Activated naive CD4-positive, alpha-beta T cell treated with anti-CD3 and anti-CD28 coated beads, Interleukin-2, amount 50 U/mL, for 72 hours (primary cell): ENCODE measurements around the gene LRRC14B. TPM values are rescaled to one million over a fixed set of nuclear protein-coding genes. Genes with fewer than 3 reads are reported as not detected.

Source experiments
- ATAC-seq, 2 donors: fragments of 150-1000 bp; cut with Tn5 transposase; 2 replicates each; pipeline ENCODE4 v1.10.0; 2021; ENCODE audit warnings: mild to moderate bottlenecking in 2 of 2, moderate library complexity in 2 of 2
- DNase-seq, 2 donors: peaks; one replicate each; pipeline ENCODE4 v3.0.0; 2021 to 2022; ENCODE audit warnings: low spot score in 2 of 2
- H3K27ac Mint-ChIP-seq, 2 donors: one replicate each; pipeline ENCODE4 v1.8.0; 2022; ENCODE audit warnings: mild to moderate bottlenecking in 2 of 2, mixed read lengths in 2 of 2
- H3K36me3 Mint-ChIP-seq, 2 donors: one replicate each; pipeline ENCODE4 v1.8.0; 2022; ENCODE audit warnings: mixed read lengths in 2 of 2
- H3K9me3 Mint-ChIP-seq, 2 donors: one replicate each; pipeline ENCODE4 v1.8.0; 2022; ENCODE audit warnings: mixed read lengths in 2 of 2
- total RNA-seq, 2 donors: library from RNA; stranded (reverse); gene quantifications; one replicate each; pipeline ENCODE4 v1.2.3, GENCODE V29; 2022

Gene LRRC14B
- total RNA-seq = under 1 TPM in 1 of 2 donors, not detected in 1; 0.16 TPM

- Mint-ChIP-seq H3K36me3 (no peaks in the 10 kb centered on the region), H3K27ac (peak within 1 kb of the TSS in 1 of 2 donors; percentile 32), H3K9me3 (no peaks in the 10 kb centered on the region)
- peak in 1 of 2 donors; percentile 23 for ATAC-seq
- DNase-seq = no peak
Measured at GRCh38 chr5:191036-191948, at the start of gene LRRC14B. Gene LRRC14B, plus strand, starts transcription at chr5:191495. Its CDS starts 44 bp downstream, at chr5:191539.

- ATAC-seq (no peak), DNase-seq (no peak)
- peaks cover 1 to 2% of the 10 kb centered on the region in 2 donors for H3K9me3 Mint-ChIP-seq
- H3K36me3 Mint-ChIP-seq = peaks cover 1 to 2% of the 10 kb centered on the region in 2 donors
- no peak overlapping the region for H3K27ac Mint-ChIP-seq
Measured at GRCh38 chr5:141761-142160, 49.5 kb upstream of the LRRC14B start.

GRCh38 chr5:142246-142810 is 49.0 kb upstream of the LRRC14B start:
- ATAC-seq (no peak), DNase-seq (no peak)
- Mint-ChIP-seq H3K9me3 (peaks cover 7 to 8% of the 10 kb centered on the region in 2 donors), H3K36me3 (peaks cover 7% of the 10 kb centered on the region in 2 donors), H3K27ac (peak overlapping the region in 1 of 2 donors; percentile 18)

GRCh38 chr5:143041-143440 is 48.3 kb upstream of the LRRC14B start:
- H3K36me3 Mint-ChIP-seq = peaks cover 14% of the 10 kb centered on the region in 2 donors
- H3K9me3 Mint-ChIP-seq = peaks cover 14% of the 10 kb centered on the region in 2 donors
- no peak overlapping the region for H3K27ac Mint-ChIP-seq
- no peak for DNase-seq
- no peak for ATAC-seq

- no peak overlapping the region for H3K27ac Mint-ChIP-seq
- peaks cover 15 to 18% of the 10 kb centered on the region in 2 donors for H3K36me3 Mint-ChIP-seq
- ATAC-seq (no peak), DNase-seq (no peak)
- peaks cover 14 to 20% of the 10 kb centered on the region in 2 donors for H3K9me3 Mint-ChIP-seq
Measured at GRCh38 chr5:144941-145340, 46.4 kb upstream of the LRRC14B start.

- H3K27ac Mint-ChIP-seq = no peak overlapping the region
- peaks cover 15 to 18% of the 10 kb centered on the region in 2 donors for H3K36me3 Mint-ChIP-seq
- no peak for ATAC-seq
- no peak for DNase-seq
- H3K9me3 Mint-ChIP-seq = peaks cover 14 to 20% of the 10 kb centered on the region in 2 donors
Measured at GRCh38 chr5:145585-146323, 45.5 kb upstream of the LRRC14B start.

- DNase-seq (no peak), ATAC-seq (no peak)
- Mint-ChIP-seq H3K9me3 (peaks cover 14 to 20% of the 10 kb centered on the region in 2 donors), H3K27ac (no peak overlapping the region), H3K36me3 (peaks cover 15 to 18% of the 10 kb centered on the region in 2 donors)
Measured at GRCh38 chr5:147751-148150, 43.5 kb upstream of the LRRC14B start.

- Mint-ChIP-seq H3K27ac (no peak overlapping the region), H3K9me3 (peaks cover 14 to 20% of the 10 kb centered on the region in 2 donors), H3K36me3 (peaks cover 15 to 18% of the 10 kb centered on the region in 2 donors)
- ATAC-seq (no peak), DNase-seq (no peak)
Measured at GRCh38 chr5:149745-150485, 41.4 kb upstream of the LRRC14B start.

- no peak for ATAC-seq
- no peak for DNase-seq
- H3K36me3 Mint-ChIP-seq = peaks cover 15 to 18% of the 10 kb centered on the region in 2 donors
- H3K9me3 Mint-ChIP-seq = peaks cover 14 to 20% of the 10 kb centered on the region in 2 donors
- no peak overlapping the region for H3K27ac Mint-ChIP-seq
Measured at GRCh38 chr5:150746-151145, 40.5 kb upstream of the LRRC14B start.

GRCh38 chr5:152077-152476 is 39.2 kb upstream of the LRRC14B start:
- Mint-ChIP-seq H3K9me3 (peaks cover 9 to 15% of the 10 kb centered on the region in 2 donors), H3K27ac (no peak overlapping the region), H3K36me3 (peaks cover 10 to 14% of the 10 kb centered on the region in 2 donors)
- DNase-seq = no peak
- ATAC-seq = no peak

- no peak overlapping the region for H3K27ac Mint-ChIP-seq
- peaks cover 0 to 3% of the 10 kb centered on the region in 2 donors for H3K9me3 Mint-ChIP-seq
- ATAC-seq (no peak), DNase-seq (no peak)
- peaks cover 0 to 2% of the 10 kb centered on the region in 2 donors for H3K36me3 Mint-ChIP-seq
Measured at GRCh38 chr5:153256-153655, 38.0 kb upstream of the LRRC14B start.

- H3K36me3 Mint-ChIP-seq = no peaks in the 10 kb centered on the region
- DNase-seq (no peak), ATAC-seq (no peak)
- H3K27ac Mint-ChIP-seq = no peak overlapping the region
- H3K9me3 Mint-ChIP-seq = no peaks in the 10 kb centered on the region
Measured at GRCh38 chr5:154236-154635, 37.1 kb upstream of the LRRC14B start.

GRCh38 chr5:154826-155225 is 36.5 kb upstream of the LRRC14B start:
- no peak for ATAC-seq
- Mint-ChIP-seq H3K27ac (no peak overlapping the region), H3K9me3 (no peaks in the 10 kb centered on the region), H3K36me3 (no peaks in the 10 kb centered on the region)
- DNase-seq = no peak

GRCh38 chr5:155651-156410 is 35.5 kb upstream of the LRRC14B start:
- no peak overlapping the region for H3K27ac Mint-ChIP-seq
- H3K36me3 Mint-ChIP-seq = no peaks in the 10 kb centered on the region
- DNase-seq = no peak
- ATAC-seq = no peak
- no peaks in the 10 kb centered on the region for H3K9me3 Mint-ChIP-seq

GRCh38 chr5:156411-157072 is 34.8 kb upstream of the LRRC14B start:
- Mint-ChIP-seq H3K9me3 (no peaks in the 10 kb centered on the region), H3K27ac (no peak overlapping the region), H3K36me3 (no peaks in the 10 kb centered on the region)
- no peak for ATAC-seq
- peak in 1 of 2 donors; percentile 0 for DNase-seq
